OCI-LY3 (cell line): ENCODE results near the gene C19orf25.

Experiments
- H2AFZ ChIP-seq: fragments of 200-600, 300-600 bp; shearing (Covaris generic); 2 replicates; pipeline ENCODE4 v1.6.0; 2014; ENCODE audit warnings: antibody characterized with exemption, low read depth, low read length
- H3K27ac ChIP-seq: fragments of 200-600, 300-600 bp; sonication (generic); 2 replicates; pipeline ENCODE4 v1.5.1; 2014; ENCODE audit warnings: mild to moderate bottlenecking, low read length, moderate library complexity, mixed read lengths
- H3K27me3 ChIP-seq: fragments of 200-600, 300-600 bp; sonication (generic); 2 replicates; pipeline ENCODE4 v1.6.1; 2014; ENCODE audit warnings: low read depth, low read length, mixed read lengths
- H3K36me3 ChIP-seq: fragments of 200-600, 300-600 bp; sonication (generic); replicated peaks from 2 replicates; pipeline ENCODE3; 2014; ENCODE audit warnings: low read depth, low read length, mixed read lengths
- H3K4me1 ChIP-seq: fragments of 300-600, 200-600 bp; sonication (generic); 2 replicates; pipeline ENCODE4 v1.6.1; 2014; ENCODE audit warnings: low read length, mixed read lengths
- H3K4me2 ChIP-seq: fragments of 200-600, 300-600 bp; sonication (generic); 2 replicates; pipeline ENCODE4 v1.6.1; 2014; ENCODE audit warnings: low read length, mixed read lengths
- H3K4me3 ChIP-seq: fragments of 300-600, 200-600 bp; sonication (generic); 2 replicates; pipeline ENCODE4 v1.5.1; 2014; ENCODE audit warnings: antibody characterized with exemption, mild to moderate bottlenecking, low read length, moderate library complexity
- H3K79me2 ChIP-seq: fragments of 300-600, 200-600 bp; shearing (Covaris generic); 2 replicates; pipeline ENCODE4 v1.6.1; 2014; ENCODE audit warnings: mild to moderate bottlenecking, low read length, mixed read lengths
- H3K9ac ChIP-seq: fragments of 300-600, 200-600 bp; shearing (Covaris generic); 2 replicates; pipeline ENCODE4 v1.6.0; 2014; ENCODE audit warnings: mild to moderate bottlenecking, low read length, moderate library complexity
- H3K9me3 ChIP-seq: fragments of 200-600, 300-600 bp; shearing (Covaris generic); 2 replicates; pipeline ENCODE4 v1.6.1; 2014; ENCODE audit warnings: low read length, mixed read lengths; ENCODE audit not compliant: insufficient read depth
- H4K20me1 ChIP-seq: fragments of 200-600, 300-600 bp; sonication (generic); 2 replicates; pipeline ENCODE4 v1.6.1; 2016; ENCODE audit warnings: low read length, mixed read lengths; ENCODE audit not compliant: insufficient read depth
- EZH2phosphoT487 ChIP-seq: fragments of 200-600 bp; shearing (Covaris generic); IDR thresholded peaks from 2 replicates; pipeline ENCODE4 v1.6.1; 2018; ENCODE audit warnings: antibody characterized with exemption, mixed run types, low read depth
- TF ChIP-seq, protein P1 (sequence below): fragments of 200-600, 300-600 bp; sonication (generic); IDR thresholded peaks from 2 replicates; pipeline ENCODE4 v1.5.1; 2014; ENCODE audit warnings: antibody characterized with exemption, low read length, low read depth

Gene C19orf25

DNA sequence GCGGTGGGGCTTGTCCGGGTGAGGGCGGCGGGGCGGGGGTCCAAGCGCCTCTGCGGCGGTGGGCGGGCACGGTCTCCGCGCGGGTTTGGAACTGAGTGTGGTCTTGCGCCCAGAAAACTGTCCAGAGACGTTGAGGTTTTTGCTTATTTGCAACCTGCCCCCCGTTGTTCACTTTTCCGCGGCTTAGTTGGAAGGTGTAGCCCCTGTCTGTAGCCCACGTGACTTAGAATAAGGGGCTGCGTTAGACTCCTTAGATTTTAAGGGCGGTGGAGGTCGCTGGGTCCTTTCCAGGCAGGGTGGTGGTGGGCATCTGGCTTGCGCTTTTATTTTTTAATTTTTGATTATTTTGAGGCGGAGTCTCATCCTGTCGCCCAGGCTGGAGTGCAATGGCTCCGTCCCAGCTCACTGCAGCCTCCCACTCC, 40.1 kb downstream of the C19orf25 start:
- Histone ChIP-seq H3K79me2 (peaks cover 46% of the 10 kb centered on the region), H3K36me3 (peaks cover 58% of the 10 kb centered on the region)

GRCh38 chr19:1438035-1438932, 40.7 kb downstream of the C19orf25 start, which contains the start of gene RPS15:
TSS of gene RPS15 (plus strand) at chr19:1438396. CDS start at chr19:1438426, 30 bp downstream.
- Histone ChIP-seq H3K9ac (peak within 1 kb of the TSS; percentile 91), H3K4me2 (peak within 1 kb of the TSS; percentile 92), H3K36me3 (peaks cover 63% of the 10 kb centered on the region), H3K27me3 (no peaks in the 10 kb centered on the region), H2AFZ (peak within 1 kb of the TSS; percentile 50), H3K4me1 (peaks cover 28% of the 10 kb centered on the region), H3K79me2 (peaks cover 52% of the 10 kb centered on the region), H3K9me3 (no peaks in the 10 kb centered on the region), H4K20me1 (peaks cover 55% of the 10 kb centered on the region), H3K27ac (peak within 1 kb of the TSS; percentile 64), H3K4me3 (peak within 1 kb of the TSS; percentile 92)
- no peak for TF ChIP-seq EZH2phosphoT487
- TF ChIP-seq, protein P1, sequence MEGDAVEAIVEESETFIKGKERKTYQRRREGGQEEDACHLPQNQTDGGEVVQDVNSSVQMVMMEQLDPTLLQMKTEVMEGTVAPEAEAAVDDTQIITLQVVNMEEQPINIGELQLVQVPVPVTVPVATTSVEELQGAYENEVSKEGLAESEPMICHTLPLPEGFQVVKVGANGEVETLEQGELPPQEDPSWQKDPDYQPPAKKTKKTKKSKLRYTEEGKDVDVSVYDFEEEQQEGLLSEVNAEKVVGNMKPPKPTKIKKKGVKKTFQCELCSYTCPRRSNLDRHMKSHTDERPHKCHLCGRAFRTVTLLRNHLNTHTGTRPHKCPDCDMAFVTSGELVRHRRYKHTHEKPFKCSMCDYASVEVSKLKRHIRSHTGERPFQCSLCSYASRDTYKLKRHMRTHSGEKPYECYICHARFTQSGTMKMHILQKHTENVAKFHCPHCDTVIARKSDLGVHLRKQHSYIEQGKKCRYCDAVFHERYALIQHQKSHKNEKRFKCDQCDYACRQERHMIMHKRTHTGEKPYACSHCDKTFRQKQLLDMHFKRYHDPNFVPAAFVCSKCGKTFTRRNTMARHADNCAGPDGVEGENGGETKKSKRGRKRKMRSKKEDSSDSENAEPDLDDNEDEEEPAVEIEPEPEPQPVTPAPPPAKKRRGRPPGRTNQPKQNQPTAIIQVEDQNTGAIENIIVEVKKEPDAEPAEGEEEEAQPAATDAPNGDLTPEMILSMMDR, result peak; percentile 87

More for the DNA sequence above, 40.1 kb downstream of the C19orf25 start:
- peaks cover 34% of the 10 kb centered on the region for H3K4me1 ChIP-seq
- H3K9ac ChIP-seq, result peak overlapping the region; percentile 91
- peak overlapping the region; percentile 92 for H3K4me3 ChIP-seq
- TF ChIP-seq, protein P1, result no peak
- peak overlapping the region; percentile 92 for H3K4me2 ChIP-seq
- no peaks in the 10 kb centered on the region for H3K27me3 ChIP-seq
- H4K20me1 ChIP-seq, result peaks cover 53% of the 10 kb centered on the region
- peak overlapping the region; percentile 64 for H3K27ac ChIP-seq
- no peaks in the 10 kb centered on the region for H3K9me3 ChIP-seq
- H2AFZ ChIP-seq, result no peak overlapping the region

GRCh38 chr19:1437609-1438008, 41.4 kb downstream of the C19orf25 start:
- Histone ChIP-seq H2AFZ (peak overlapping the region; percentile 50), H3K36me3 (peaks cover 65% of the 10 kb centered on the region), H3K4me3 (peak overlapping the region; percentile 74), H4K20me1 (peaks cover 58% of the 10 kb centered on the region), H3K9me3 (no peaks in the 10 kb centered on the region), H3K27ac (peak overlapping the region; percentile 36), H3K4me1 (peaks cover 27% of the 10 kb centered on the region), H3K4me2 (peak overlapping the region; percentile 80), H3K9ac (peak overlapping the region; percentile 58), H3K27me3 (no peaks in the 10 kb centered on the region), H3K79me2 (peaks cover 58% of the 10 kb centered on the region)
- TF ChIP-seq, protein P1, result no peak
- TF ChIP-seq EZH2phosphoT487, result no peak

DNA sequence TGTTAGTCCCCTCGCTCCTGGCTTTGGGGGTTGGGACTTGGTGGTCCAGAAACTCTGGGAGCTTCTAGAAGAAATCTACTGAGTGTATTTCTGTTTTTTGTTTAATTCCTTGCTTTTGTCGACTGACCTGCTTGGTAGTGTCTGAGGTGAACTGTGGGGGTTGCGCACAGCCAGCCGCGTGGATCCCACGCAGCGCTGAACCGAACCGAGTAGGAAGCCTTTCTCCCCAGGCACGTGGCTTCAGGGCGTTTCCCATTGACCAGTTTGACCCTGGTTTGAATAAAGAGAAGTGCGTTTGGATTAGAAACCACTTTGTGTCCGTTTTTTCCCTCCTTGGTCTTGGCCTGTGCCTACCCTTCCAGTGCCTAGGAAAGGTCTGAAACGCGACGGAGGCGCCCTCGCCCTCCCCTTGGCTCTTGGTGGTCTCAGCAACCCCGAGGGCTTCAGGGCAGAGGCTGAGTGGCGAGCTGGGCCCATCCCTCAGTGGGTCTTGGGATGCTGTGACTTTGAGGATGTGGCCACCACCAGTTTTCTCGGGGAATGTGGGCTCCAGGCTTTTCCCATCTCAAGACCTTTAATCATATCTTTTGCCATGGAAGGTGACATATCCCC, 43.5 kb downstream of the C19orf25 start:
- peaks cover 42% of the 10 kb centered on the region for H4K20me1 ChIP-seq
- H3K4me1 ChIP-seq, result peaks cover 21% of the 10 kb centered on the region
- no peak for TF ChIP-seq EZH2phosphoT487
- TF ChIP-seq, protein P1, result no peak
- no peak overlapping the region for H3K27ac ChIP-seq
- no peak overlapping the region for H2AFZ ChIP-seq
- no peak overlapping the region for H3K4me2 ChIP-seq
- no peak overlapping the region for H3K4me3 ChIP-seq
- no peak overlapping the region for H3K9ac ChIP-seq
- H3K36me3 ChIP-seq, result peaks cover 56% of the 10 kb centered on the region
- H3K9me3 ChIP-seq, result no peaks in the 10 kb centered on the region
- no peaks in the 10 kb centered on the region for H3K27me3 ChIP-seq
- H3K79me2 ChIP-seq, result peaks cover 51% of the 10 kb centered on the region
